ENCODE results near the gene EEFSEC. TPM values are rescaled to one million over a fixed set of nuclear protein-coding genes. Genes with fewer than 3 reads are reported as not detected.

Gene EEFSEC
- polyA plus RNA-seq, 1 donor: 17.1 TPM

- no peak for DNase-seq (ENCODE audit: low read depth)
Observed at GRCh38 chr3:128242818-128243601, 89.7 kb downstream of the EEFSEC start.

GRCh38 chr3:128243602-128244504 is 90.6 kb downstream of the EEFSEC start:
- no peak for DNase-seq (ENCODE audit: low read depth)

- DNase-seq (ENCODE audit: low read depth): no peak
Observed at GRCh38 chr3:128245460-128245859, 92.2 kb downstream of the EEFSEC start.

GRCh38 chr3:128247666-128248409 is 94.6 kb downstream of the EEFSEC start:
- DNase-seq (ENCODE audit: low read depth): no peak

- DNase-seq (ENCODE audit: low read depth): no peak
Observed at GRCh38 chr3:128252083-128252482, 98.8 kb downstream of the EEFSEC start.

GRCh38 chr3:128253150-128253549 is 99.9 kb downstream of the EEFSEC start:
- no peak for DNase-seq (ENCODE audit: low read depth)

GRCh38 chr3:128254066-128254590 is 100.8 kb downstream of the EEFSEC start:
- no peak for DNase-seq (ENCODE audit: low read depth)

- no peak for DNase-seq (ENCODE audit: low read depth)
Observed at GRCh38 chr3:128254967-128255366, 101.7 kb downstream of the EEFSEC start.

- DNase-seq (ENCODE audit: low read depth): no peak
Observed at GRCh38 chr3:128256131-128256530, 102.8 kb downstream of the EEFSEC start.

GRCh38 chr3:128257632-128258031 is 104.4 kb downstream of the EEFSEC start:
- DNase-seq (ENCODE audit: low read depth): no peak

GRCh38 chr3:128260275-128260674 is 107.0 kb downstream of the EEFSEC start:
- no peak for DNase-seq (ENCODE audit: low read depth)

GRCh38 chr3:128262457-128262856 is 109.2 kb downstream of the EEFSEC start:
- DNase-seq (ENCODE audit: low read depth): no peak

GRCh38 chr3:128263118-128263517 is 109.8 kb downstream of the EEFSEC start:
- DNase-seq (ENCODE audit: low read depth): no peak

- no peak for DNase-seq (ENCODE audit: low read depth)
Observed at GRCh38 chr3:128263946-128264345, 110.7 kb downstream of the EEFSEC start.

GRCh38 chr3:128266453-128266852 is 113.2 kb downstream of the EEFSEC start:
- DNase-seq (ENCODE audit: low read depth): no peak

GRCh38 chr3:128267541-128267940 is 114.3 kb downstream of the EEFSEC start:
- DNase-seq (ENCODE audit: low read depth): no peak

GRCh38 chr3:128269006-128269775 is 115.9 kb downstream of the EEFSEC start:
- no peak for DNase-seq (ENCODE audit: low read depth)

GRCh38 chr3:128269796-128270195 is 116.5 kb downstream of the EEFSEC start:
- DNase-seq (ENCODE audit: low read depth): no peak

- DNase-seq (ENCODE audit: low read depth): no peak
Observed at GRCh38 chr3:128270559-128271492, 117.5 kb downstream of the EEFSEC start.

All from forelimb muscle (tissue), 1 donor.